ENCODE measurements around the gene REV3L. TPM values are rescaled to one million over a fixed set of nuclear protein-coding genes. Genes with fewer than 3 reads are reported as not detected.
"Not testable (repeated sequence)": the region's sequence is repeated elsewhere in the genome, so short reads cannot be mapped to it uniquely, and the experiment has no call there.

Gene REV3L
- polyA plus RNA-seq, 2 of the 4 experiments (the other 2 are of a cell fraction): 4.1 to 12.4 TPM

- H3K4me3 ChIP-seq; DNase-seq (ENCODE audit: low read depth in 1 of 2, low spot score in 1 of 2); POLR2A ChIA-PET; FAIRE-seq; ATAC-seq; H3K9me3 ChIP-seq: not testable (repeated sequence)
- WGBS (ENCODE audit: missing lambda C conversion rate): 0% methylated on average over 2 of the region's 2 CpGs
- CTCF ChIA-PET: interaction anchor here (1.0 to 2.0 kb wide), 4 partner anchors 35 to 244 kb away, joined by 4 to 14 read pairs (median 8); no protein-coding TSS in a partner anchor
- peaks cover 30% of the 10 kb centered on the region for H3K4me1 ChIP-seq
- peak overlapping the region in 1 of 2 experiments; percentile 43; a peak in 1 of 6 replicates for H3K27ac ChIP-seq
- peak overlapping the region; percentile 26; the same call in 1 of the 3 replicates for H3K4me2 ChIP-seq
- TF ChIP-seq HOXB13 (CRISPR knock-in tag; IDR thresholded peaks at IDR 0.05; ENCODE audit: low read depth) (peak; percentile 30; the same call in 1 of the 2 replicates), ZSCAN20 (CRISPR knock-in tag; IDR thresholded peaks at IDR 0.05) (0 out of 2 replicates have a peak, but pooled peaks have one; percentile 79), HOXB5 (CRISPR knock-in tag; IDR thresholded peaks at IDR 0.05) (peak; percentile 78; the same call in 1 of the 2 replicates), EHF (CRISPR knock-in tag; IDR thresholded peaks at IDR 0.05) (0 out of 2 replicates have a peak, but pooled peaks have one; percentile 31)
These were observed 227.2 kb downstream of the REV3L start for GRCh38 chr6:111255838-111256237.

GRCh38 chr6:111254779-111255166 is 228.2 kb downstream of the REV3L start:
- FAIRE-seq (no peak), DNase-seq (ENCODE audit: low read depth in 1 of 2, low spot score in 1 of 2) (no peak), ATAC-seq (no peak)
- H3K4me3 ChIP-seq: no peak overlapping the region
- peaks cover 24% of the 10 kb centered on the region for H3K4me1 ChIP-seq
- POLR2A ChIA-PET: no interaction called here
- no peak overlapping the region for H3K4me2 ChIP-seq
- no peak overlapping the region; a peak in 1 of 6 replicates for H3K27ac ChIP-seq
- no peaks in the 10 kb centered on the region for H3K9me3 ChIP-seq
- CTCF ChIA-PET: no interaction called here
- WGBS (ENCODE audit: missing lambda C conversion rate): 92% methylated on average over 6 of the region's 6 CpGs
- TF ChIP-seq, protein P1, sequence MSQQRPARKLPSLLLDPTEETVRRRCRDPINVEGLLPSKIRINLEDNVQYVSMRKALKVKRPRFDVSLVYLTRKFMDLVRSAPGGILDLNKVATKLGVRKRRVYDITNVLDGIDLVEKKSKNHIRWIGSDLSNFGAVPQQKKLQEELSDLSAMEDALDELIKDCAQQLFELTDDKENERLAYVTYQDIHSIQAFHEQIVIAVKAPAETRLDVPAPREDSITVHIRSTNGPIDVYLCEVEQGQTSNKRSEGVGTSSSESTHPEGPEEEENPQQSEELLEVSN (IDR thresholded peaks at IDR 0.05; ENCODE audit: borderline replicate concordance, low read depth): no peak
- TF ChIP-seq ZC3H11A (IDR thresholded peaks at IDR 0.05): no peak
- TF ChIP-seq EP300 (IDR thresholded peaks at IDR 0.05): no peak
- TF ChIP-seq RNF2 (IDR thresholded peaks at IDR 0.05; ENCODE audit: borderline replicate concordance, low read depth): no peak
- TF ChIP-seq NFE2L2 (conservative IDR thresholded peaks at IDR 0.05; ENCODE audit: low read length): no peak
- no peak for TF ChIP-seq CTCF (IDR thresholded peaks at IDR 0.05)
- TF ChIP-seq ZSCAN20 (CRISPR knock-in tag; IDR thresholded peaks at IDR 0.05): no peak
- TF ChIP-seq CHD4 (IDR thresholded peaks at IDR 0.05; ENCODE audit: borderline replicate concordance): no peak
- TF ChIP-seq POLR2A (IDR thresholded peaks at IDR 0.05; ENCODE audit: low read length): no peak
- no peak for TF ChIP-seq CBX2 (IDR thresholded peaks at IDR 0.05; ENCODE audit: borderline replicate concordance, low read depth)
- no peak for TF ChIP-seq EHMT2 (IDR thresholded peaks at IDR 0.05; ENCODE audit: low read depth)
- no peak for TF ChIP-seq TP53 (CRISPR knock-in tag; IDR thresholded peaks at IDR 0.05)
- TF ChIP-seq KDM5A (IDR thresholded peaks at IDR 0.05): no peak
- TF ChIP-seq, protein P2, sequence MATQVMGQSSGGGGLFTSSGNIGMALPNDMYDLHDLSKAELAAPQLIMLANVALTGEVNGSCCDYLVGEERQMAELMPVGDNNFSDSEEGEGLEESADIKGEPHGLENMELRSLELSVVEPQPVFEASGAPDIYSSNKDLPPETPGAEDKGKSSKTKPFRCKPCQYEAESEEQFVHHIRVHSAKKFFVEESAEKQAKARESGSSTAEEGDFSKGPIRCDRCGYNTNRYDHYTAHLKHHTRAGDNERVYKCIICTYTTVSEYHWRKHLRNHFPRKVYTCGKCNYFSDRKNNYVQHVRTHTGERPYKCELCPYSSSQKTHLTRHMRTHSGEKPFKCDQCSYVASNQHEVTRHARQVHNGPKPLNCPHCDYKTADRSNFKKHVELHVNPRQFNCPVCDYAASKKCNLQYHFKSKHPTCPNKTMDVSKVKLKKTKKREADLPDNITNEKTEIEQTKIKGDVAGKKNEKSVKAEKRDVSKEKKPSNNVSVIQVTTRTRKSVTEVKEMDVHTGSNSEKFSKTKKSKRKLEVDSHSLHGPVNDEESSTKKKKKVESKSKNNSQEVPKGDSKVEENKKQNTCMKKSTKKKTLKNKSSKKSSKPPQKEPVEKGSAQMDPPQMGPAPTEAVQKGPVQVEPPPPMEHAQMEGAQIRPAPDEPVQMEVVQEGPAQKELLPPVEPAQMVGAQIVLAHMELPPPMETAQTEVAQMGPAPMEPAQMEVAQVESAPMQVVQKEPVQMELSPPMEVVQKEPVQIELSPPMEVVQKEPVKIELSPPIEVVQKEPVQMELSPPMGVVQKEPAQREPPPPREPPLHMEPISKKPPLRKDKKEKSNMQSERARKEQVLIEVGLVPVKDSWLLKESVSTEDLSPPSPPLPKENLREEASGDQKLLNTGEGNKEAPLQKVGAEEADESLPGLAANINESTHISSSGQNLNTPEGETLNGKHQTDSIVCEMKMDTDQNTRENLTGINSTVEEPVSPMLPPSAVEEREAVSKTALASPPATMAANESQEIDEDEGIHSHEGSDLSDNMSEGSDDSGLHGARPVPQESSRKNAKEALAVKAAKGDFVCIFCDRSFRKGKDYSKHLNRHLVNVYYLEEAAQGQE (IDR thresholded peaks at IDR 0.05): no peak

All from A549 (cell line).